Astrocyte of the cerebellum (primary cell): Measurements from ENCODE around the gene PRM1.

Experiments used
- DNase-seq: peaks from one replicate; pipeline ENCODE4 v3.0.0-alpha.2; 2011; ENCODE audit warnings: low read depth
- H3K4me3 ChIP-seq: 2 replicates; pipeline ENCODE4 v1.5.1; 2011; ENCODE audit warnings: mild to moderate bottlenecking, low read depth, low read length, moderate library complexity
- in situ Hi-C: cut with HindIII; loops from 2 replicates; pipeline ENCODE4 v1.10.0; 2017; ENCODE audit warnings: low sequenced_read_pairs
- TF ChIP-seq, protein P1 (sequence below): IDR thresholded peaks from 2 replicates; pipeline ENCODE4 v1.5.1; 2012; ENCODE audit warnings: low read length, low read depth, moderate library complexity, mild to moderate bottlenecking; ENCODE audit errors: missing control alignments

Gene PRM1

DNA sequence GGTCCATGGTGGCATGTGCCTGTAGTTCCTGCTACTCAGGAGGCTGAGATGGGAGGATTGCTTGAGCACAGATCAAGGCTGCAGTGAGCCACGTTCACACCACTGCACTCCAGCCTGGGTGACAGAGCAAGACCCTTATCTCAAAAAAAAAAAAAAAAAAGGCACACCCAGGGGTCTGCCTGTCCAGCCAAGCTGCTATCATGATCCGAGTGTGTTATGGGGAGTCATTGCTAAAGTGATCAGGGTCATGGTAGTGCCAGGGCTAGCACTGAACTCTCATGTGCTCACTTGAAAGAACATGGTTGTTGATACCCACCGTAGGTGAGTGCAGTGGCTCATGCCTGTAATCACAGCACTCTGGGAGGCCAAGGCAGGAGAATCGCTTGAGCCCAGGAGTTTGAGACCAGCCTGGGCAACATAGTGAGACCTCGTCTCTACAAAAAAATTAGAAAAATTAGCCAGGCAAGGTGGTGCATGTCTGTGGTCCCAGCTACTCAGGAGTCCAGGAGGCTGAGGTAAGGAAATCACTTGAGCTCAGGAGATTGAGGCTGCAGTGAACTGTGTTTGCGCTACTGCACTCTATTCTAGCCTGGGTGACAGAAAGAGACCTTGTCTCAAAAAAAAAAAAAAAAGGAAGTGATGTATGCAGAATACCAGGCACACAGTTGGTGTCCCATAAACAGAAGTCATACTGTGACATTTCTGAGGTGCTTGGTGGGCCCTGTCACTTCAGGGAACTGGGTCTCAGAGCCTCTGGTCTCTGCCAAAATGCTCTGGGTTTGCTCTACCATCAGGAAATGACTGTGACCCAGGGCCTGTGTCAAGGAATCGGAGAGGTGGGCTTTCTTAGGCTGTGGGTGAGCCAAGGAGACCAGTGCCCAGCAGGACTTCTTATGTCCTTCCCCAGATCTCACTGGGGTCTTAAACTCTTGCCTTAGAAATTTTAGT, 2.2 kb downstream of the PRM1 start:
- DNase-seq: no peak
- in situ Hi-C loops: loop anchor here (5.0 kb wide), 1 partner anchor 73 kb away; no protein-coding TSS in a partner anchor
- no peak overlapping the region for H3K4me3 ChIP-seq
- TF ChIP-seq, protein P1, sequence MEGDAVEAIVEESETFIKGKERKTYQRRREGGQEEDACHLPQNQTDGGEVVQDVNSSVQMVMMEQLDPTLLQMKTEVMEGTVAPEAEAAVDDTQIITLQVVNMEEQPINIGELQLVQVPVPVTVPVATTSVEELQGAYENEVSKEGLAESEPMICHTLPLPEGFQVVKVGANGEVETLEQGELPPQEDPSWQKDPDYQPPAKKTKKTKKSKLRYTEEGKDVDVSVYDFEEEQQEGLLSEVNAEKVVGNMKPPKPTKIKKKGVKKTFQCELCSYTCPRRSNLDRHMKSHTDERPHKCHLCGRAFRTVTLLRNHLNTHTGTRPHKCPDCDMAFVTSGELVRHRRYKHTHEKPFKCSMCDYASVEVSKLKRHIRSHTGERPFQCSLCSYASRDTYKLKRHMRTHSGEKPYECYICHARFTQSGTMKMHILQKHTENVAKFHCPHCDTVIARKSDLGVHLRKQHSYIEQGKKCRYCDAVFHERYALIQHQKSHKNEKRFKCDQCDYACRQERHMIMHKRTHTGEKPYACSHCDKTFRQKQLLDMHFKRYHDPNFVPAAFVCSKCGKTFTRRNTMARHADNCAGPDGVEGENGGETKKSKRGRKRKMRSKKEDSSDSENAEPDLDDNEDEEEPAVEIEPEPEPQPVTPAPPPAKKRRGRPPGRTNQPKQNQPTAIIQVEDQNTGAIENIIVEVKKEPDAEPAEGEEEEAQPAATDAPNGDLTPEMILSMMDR: no peak

DNA sequence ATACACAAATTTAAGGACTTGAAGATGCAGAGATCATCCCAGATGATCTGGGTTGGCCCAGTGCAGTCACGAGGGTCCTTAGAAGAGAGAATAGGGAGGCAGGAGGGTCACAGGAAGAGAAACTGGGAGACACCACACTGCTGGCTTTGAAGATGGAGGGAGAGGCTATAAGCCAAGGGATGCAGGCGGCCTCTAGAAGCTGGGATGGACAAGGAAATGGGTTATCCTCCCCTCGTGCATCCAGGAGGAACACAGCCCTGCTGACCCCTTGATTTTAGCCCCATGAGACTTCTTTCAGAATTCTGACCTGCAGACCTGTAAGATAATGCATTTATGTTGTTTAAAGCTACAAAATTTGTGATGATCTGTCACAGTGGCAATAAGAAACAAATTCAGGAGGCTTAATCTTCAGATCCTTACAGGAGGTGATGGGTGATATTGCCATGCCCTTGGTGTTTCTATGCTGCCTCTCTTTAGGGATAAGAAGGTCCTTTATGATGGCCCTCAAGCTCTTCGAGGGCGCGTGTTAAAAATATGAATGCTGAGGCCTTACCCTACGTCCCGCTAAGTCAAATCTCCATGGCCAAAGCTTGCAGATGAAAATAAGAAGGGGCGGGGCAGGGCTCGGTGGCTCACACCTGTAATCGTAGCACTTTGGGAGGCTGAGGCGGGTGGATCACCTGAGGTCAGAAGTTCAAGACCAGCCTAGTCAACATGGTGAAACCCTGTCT, 3.4 kb downstream of the PRM1 start:
- in situ Hi-C loops: loop anchor here (5.0 kb wide), 1 partner anchor 75 kb away; no protein-coding TSS in a partner anchor
- DNase-seq: no peak
- H3K4me3 ChIP-seq: no peak overlapping the region
- TF ChIP-seq, protein P1: no peak

DNA sequence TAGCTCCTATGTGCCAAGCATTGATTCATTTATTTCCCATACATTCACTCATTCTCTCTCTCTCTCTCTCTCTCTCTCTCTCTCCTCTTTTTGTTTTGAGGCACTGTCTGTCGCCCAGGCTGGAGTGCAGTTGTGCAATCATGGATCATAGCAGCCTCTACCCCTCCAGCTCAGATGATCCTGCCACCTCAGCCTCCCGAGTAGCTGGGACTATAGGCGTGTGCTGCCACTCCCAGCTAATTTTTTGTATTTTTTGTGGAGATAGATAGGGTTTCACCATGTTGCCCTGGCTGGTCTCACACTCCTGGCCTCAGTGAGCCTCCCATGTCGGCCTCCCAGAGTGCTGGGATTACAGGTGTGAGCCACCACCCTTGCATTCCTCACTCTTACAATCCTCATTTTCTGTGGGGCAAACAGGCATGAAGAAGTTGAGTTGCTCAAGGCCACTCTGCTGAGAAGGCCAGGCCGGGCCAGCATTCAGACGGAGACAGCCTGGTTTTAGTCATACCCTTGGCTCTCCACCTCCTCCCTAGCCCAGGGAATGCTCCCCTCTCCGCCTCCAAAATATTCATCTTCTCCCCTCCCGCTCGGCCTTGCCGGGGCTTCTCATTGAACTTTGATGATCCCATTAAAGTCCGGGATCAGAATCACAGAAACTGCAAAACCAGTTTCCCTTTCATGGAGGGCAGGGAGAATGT, 4.1 kb downstream of the PRM1 start:
- in situ Hi-C loops: loop anchor here (5.0 kb wide), 1 partner anchor 75 kb away; no protein-coding TSS in a partner anchor
- DNase-seq: no peak
- H3K4me3 ChIP-seq: no peak overlapping the region
- TF ChIP-seq, protein P1: no peak

DNA sequence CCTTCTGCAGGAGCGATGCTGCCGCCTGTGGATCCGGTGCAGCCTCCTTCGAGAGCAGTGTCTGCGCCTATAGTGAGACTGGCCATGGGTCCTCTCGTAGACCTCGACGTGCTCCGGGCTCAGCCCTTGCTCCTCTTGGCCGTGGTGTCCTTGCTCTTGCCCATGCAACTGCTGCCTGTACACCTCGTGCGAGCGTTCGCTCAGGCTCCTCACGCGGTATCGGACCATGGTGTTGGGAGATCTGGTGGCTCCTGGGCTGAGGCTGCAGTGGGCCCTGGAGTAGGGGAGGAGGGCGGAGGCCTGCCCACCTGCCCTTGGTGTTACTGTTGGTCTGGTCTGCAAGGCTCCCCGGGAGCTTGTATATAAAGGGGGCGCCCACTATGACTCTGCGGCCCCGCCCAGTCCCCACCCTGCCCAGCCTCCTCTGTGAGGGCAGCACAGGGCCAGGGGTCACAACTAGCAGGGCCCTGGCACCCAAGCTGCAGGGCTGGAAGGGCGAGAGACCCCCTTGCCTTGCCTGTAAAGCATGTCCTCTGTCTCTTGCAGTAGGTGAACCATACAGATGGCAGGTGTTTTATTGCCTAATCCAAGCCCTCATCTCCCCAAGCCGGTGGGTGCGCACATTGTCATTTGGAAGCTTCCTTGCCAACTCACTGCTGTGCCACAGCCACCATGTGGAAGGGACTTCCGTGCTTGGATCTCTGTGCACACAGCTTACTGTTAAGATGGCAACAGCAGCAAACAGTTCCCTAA, 4.8 kb downstream of the PRM1 start, which contains the start of gene PRM2:
Gene PRM2 (minus strand): TSS at position 338 of the 753 bp plus-strand sequence. CDS start 110 bp downstream, at position 228.
- no peak within 1 kb of the TSS for H3K4me3 ChIP-seq
- DNase-seq: no peak
- in situ Hi-C loops: loop anchor here (5.0 kb wide), 1 partner anchor 76 kb away; no protein-coding TSS in a partner anchor
- TF ChIP-seq, protein P1: no peak

DNA sequence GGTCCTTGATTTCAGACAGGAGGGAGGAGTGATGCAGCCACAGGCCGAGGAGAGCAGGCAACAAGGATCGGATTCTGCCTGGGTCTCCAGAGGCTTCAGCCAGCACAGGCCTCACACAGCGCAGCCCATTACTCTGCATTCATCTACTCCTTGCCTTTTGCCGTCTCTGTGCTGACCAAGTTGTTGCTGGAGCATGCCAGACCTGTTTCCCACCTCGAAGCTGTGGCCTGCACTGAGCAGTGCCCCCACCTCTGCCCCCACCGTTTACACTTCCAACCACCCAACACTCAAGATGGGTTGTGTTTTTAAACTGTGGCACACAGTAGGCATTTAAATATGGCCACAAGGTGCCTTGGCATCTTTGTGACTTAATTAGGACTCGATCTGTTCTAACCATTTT, 6.2 kb downstream of the PRM1 start:
- DNase-seq: no peak
- in situ Hi-C loops: loop anchor here (5.0 kb wide), 1 partner anchor 77 kb away; no protein-coding TSS in a partner anchor
- no peak overlapping the region for H3K4me3 ChIP-seq
- TF ChIP-seq, protein P1: no peak
